RWPE1 (cell line): ENCODE data around the gene RALGAPA2.

Experiments
- CTCF ChIA-PET: fragments of 350-600 bp; sonication (Branson Sonifier 250); formaldehyde crosslinking; extraction: SDS; loops from one replicate; lab custom pipeline; 2021; lab: Yijun Ruan, JAX
- POLR2A ChIA-PET: fragments of 400-600 bp; formaldehyde crosslinking; extraction: SDS; loops from one replicate; lab custom pipeline; 2020; ENCODE audit warnings: antibody characterized with exemption; ENCODE audit not compliant: low non-redundant PET; lab: Yijun Ruan, JAX
- DNase-seq: peaks from one replicate; pipeline ENCODE4 v3.0.0; 2012; ENCODE audit warnings: low spot score
- H3K27ac ChIP-seq: fragments of 450-650 bp; 2 replicates; pipeline ENCODE4 v1.5.1; 2017
- TF ChIP-seq, protein P1 (sequence below): fragments of 450-650 bp; conservative IDR thresholded peaks from 2 replicates; pipeline ENCODE4 v1.5.1; 2017; ENCODE audit warnings: low read depth, mild to moderate bottlenecking

RALGAPA2 gene

DNA sequence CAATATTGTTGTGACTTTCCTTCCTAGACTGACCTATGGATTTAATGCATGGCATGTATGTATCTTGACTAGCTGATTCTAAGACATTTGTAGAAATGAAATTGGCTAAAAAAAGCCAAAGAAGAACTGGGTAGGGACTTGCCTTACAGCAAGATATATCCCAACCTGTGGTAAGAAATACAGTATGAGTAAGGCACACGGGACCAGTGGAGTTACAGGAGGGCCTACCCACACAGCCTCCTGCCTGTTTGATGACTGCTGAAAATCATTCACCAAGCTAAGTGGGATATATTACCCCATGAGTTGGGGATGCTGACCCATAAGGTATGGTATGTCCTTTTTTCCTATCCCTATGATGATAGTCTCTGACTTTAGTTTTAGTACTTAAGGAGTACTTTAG, 232.3 kb downstream of the RALGAPA2 start:
- POLR2A ChIA-PET: no interaction called here
- no peak overlapping the region for H3K27ac ChIP-seq
- CTCF ChIA-PET: no interaction called here
- TF ChIP-seq, protein P1, sequence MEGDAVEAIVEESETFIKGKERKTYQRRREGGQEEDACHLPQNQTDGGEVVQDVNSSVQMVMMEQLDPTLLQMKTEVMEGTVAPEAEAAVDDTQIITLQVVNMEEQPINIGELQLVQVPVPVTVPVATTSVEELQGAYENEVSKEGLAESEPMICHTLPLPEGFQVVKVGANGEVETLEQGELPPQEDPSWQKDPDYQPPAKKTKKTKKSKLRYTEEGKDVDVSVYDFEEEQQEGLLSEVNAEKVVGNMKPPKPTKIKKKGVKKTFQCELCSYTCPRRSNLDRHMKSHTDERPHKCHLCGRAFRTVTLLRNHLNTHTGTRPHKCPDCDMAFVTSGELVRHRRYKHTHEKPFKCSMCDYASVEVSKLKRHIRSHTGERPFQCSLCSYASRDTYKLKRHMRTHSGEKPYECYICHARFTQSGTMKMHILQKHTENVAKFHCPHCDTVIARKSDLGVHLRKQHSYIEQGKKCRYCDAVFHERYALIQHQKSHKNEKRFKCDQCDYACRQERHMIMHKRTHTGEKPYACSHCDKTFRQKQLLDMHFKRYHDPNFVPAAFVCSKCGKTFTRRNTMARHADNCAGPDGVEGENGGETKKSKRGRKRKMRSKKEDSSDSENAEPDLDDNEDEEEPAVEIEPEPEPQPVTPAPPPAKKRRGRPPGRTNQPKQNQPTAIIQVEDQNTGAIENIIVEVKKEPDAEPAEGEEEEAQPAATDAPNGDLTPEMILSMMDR: no peak
- DNase-seq: no peak

DNA sequence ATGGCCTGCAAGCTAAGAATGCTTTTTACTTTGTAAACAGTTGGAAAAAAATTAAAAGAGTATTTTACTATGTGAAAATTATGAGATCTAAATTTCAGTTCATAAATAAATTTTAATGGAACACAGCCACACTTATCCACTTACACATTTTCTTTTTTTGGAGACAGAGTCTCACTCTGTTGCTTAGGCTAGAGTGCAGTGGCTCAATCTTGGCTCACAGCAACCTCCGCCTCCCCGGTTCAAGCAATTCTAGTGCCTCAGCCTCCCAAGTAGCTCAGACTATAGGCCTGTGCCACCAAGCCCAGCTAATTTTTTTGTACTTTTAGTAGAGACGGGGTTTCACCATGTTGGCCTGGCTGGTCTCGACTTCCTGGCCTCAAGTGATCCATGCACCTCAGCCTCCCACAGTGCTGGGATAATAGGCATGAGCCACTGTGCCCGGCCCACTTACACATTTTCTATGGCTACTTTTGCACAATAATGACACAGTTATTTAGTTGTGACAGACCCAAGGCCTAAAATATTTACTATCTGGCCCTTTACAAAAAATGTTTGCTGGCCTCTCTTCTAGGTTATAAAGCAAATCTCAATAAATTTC, 234.9 kb downstream of the RALGAPA2 start:
- POLR2A ChIA-PET: no interaction called here
- TF ChIP-seq, protein P1: no peak

DNA sequence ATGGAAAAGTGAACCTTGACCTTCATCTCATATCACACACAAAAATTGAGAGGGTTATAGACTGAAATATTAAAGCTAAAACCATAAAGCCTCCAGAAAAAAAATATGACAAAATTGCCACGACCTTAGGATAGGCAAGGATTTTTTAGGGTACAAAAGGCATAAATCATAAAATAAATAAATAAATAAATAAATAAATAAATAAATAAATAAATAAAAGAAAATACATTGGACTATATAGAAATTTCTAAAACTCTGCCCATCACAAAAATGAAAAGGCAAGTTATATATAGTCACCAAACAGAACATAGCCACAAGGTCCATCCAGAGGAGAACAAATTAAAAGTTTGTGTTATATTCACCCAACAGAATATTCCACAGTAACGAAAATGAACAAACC, 235.9 kb downstream of the RALGAPA2 start:
- CTCF ChIA-PET: interaction anchor here (0.6 kb wide), 1 partner anchor 12 kb away, joined by 3 read pairs; no protein-coding TSS in a partner anchor
- TF ChIP-seq, protein P1: no peak
- no peak for DNase-seq
- POLR2A ChIA-PET: no interaction called here
- no peak overlapping the region for H3K27ac ChIP-seq

More for the DNA sequence above, 234.9 kb downstream of the RALGAPA2 start:
- CTCF ChIA-PET: no interaction called here
- H3K27ac ChIP-seq: no peak overlapping the region
- no peak for DNase-seq

DNA sequence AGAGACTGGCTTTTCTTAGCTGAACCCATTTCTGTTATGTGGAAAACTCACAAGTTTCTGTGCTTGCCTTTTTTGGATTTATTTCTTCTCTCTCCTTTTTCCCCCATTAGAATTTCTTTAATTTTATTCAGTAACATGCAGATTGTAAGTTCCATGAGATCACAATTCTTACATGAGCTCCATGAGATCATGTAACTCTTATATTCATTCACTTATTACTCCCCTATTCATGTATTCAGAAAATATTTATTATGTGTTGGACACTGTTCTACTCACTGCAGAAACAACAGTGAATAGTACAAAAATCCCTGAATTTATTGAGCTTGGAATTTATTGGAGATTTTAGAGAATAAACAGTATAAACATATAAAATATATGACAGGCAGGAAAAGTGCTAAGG, 238.8 kb downstream of the RALGAPA2 start:
- no peak overlapping the region for H3K27ac ChIP-seq
- TF ChIP-seq, protein P1: no peak
- no peak for DNase-seq
- ChIA-PET POLR2A (interaction anchor here (0.6 kb wide), 1 partner anchor 10 kb away, joined by 3 read pairs; no protein-coding TSS in a partner anchor), CTCF (no interaction called here)

DNA sequence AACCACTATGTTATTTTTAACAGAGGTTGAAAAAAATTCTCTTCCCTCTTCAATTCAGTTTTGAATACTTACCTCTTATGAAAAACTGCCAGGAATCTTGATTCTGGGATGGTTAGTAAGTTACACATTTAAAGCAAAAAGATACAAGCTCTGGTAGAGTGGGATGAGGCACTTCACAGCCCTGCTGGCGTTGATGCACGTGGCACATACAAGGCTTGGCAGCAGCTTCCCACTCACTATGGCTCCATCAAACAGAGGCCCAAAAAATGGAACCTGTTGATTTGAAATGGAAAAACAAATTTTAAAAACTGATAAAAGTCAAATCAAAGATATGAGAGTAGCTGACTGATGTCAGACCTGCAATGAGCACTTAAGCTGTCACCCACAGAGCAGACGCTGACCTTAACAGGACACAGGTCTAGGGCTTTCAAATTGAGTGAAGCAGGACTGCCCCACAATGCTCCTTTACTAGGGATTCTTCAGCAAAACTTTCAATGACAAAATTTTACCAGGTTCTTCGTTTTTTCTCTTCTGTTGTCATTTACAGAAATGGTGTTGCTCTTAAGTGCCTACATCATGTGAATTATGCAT, 239.7 kb downstream of the RALGAPA2 start:
- POLR2A ChIA-PET: no interaction called here

DNA sequence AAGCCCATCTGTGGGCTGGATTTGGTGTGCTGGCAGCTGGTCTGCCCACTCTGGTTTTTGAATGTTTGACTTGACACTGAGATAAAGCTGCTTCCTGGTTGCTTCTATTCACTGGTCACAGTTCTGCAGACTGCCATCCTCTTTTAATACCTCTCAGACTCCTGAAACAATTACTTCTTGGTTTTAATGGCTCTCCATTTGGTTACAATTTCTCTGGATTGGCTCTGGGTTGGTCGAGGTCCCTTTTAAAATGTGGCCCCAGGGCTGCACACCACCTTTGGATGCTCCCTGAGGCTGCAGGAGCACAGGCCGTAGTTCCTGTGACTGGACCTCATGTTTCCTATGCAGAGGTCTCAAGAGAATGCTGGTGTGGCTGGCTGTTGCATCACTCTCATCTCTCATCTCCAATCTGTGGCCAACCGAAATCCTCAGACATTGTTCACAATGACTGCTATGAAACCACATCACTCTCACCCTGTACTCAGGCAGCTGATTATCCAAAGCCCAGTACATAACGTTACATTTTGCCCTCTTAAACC, 246.0 kb downstream of the RALGAPA2 start:
- TF ChIP-seq, protein P1: no peak
- no peak for DNase-seq
- ChIA-PET CTCF (no interaction called here), POLR2A (no interaction called here)
- no peak overlapping the region for H3K27ac ChIP-seq

More for the DNA sequence above, 239.7 kb downstream of the RALGAPA2 start:
- H3K27ac ChIP-seq: no peak overlapping the region
- DNase-seq: no peak
- CTCF ChIA-PET: no interaction called here
- TF ChIP-seq, protein P1: no peak
